PC-3 (cell line): ENCODE measurements around the gene MRRF. TPM values are rescaled to one million over a fixed set of nuclear protein-coding genes. Genes with fewer than 3 reads are reported as not detected.

Experiments
- ATAC-seq: fragments of 200-7000 bp; cut with Tn5 transposase; 2 replicates; pipeline ENCODE4 v1.9.1; 2020; ENCODE audit warnings: mild to moderate bottlenecking, moderate library complexity
- BruUV-seq: library from RNA; stranded (reverse); fragments of 400-500 nt; replicated peaks from 2 replicates; lab custom pipeline; 2021; lab: Mats Ljungman, UMichigan
- CTCF ChIA-PET: fragments of 300-600 bp; sonication (Branson Sonifier 250); formaldehyde crosslinking; loops from one replicate; lab custom pipeline; 2022; ENCODE audit warnings: antibody characterized with exemption; lab: Charles Lee
- POLR2A ChIA-PET: fragments of 300-600 bp; sonication (Branson Sonifier 250); formaldehyde crosslinking; loops from one replicate; lab custom pipeline; 2022; ENCODE audit warnings: antibody characterized with exemption; ENCODE audit not compliant: unreplicated experiment; lab: Charles Lee
- DNase-seq: peaks from one replicate; pipeline ENCODE4 v3.0.0-alpha.2; 2015
- H2AFZ ChIP-seq: fragments of 300-600 bp; sonication (generic); 2 replicates; pipeline ENCODE4 v1.6.0; 2016; ENCODE audit warnings: antibody characterized with exemption, low read length
- H3F3A ChIP-seq: fragments of 300-600 bp; sonication (generic); one replicate; pipeline ENCODE4 v1.6.0; 2017; ENCODE audit warnings: antibody characterized with exemption, low read length, control low read depth, mild to moderate bottlenecking; ENCODE audit not compliant: unreplicated experiment
- H3K27ac ChIP-seq: fragments of 300-600 bp; sonication (generic); 2 replicates; pipeline ENCODE4 v1.5.1; 2016; ENCODE audit warnings: mild to moderate bottlenecking, low read length
- H3K27me3 ChIP-seq: fragments of 300-600 bp; sonication (generic); 2 replicates; pipeline ENCODE4 v1.6.1; 2016; ENCODE audit warnings: low read length, mixed read lengths
- H3K36me3 ChIP-seq: fragments of 300-600 bp; sonication (generic); 2 replicates; pipeline ENCODE4 v1.6.1; 2016; ENCODE audit warnings: low read depth, mixed run types, low read length, mixed read lengths
- H3K4me1 ChIP-seq: fragments of 300-600 bp; sonication (generic); 2 replicates; pipeline ENCODE4 v1.5.1; 2016; ENCODE audit warnings: low read length; ENCODE audit not compliant: insufficient read depth
- H3K4me2 ChIP-seq: fragments of 300-600 bp; sonication (generic); 2 replicates; pipeline ENCODE4 v1.6.0; 2016; ENCODE audit warnings: low read length
- H3K4me3 ChIP-seq: fragments of 300-600 bp; sonication (generic); 2 replicates; pipeline ENCODE4 v1.5.1; 2016; ENCODE audit warnings: mild to moderate bottlenecking, low read length, mixed read lengths
- H3K79me2 ChIP-seq: fragments of 300-600 bp; sonication (generic); 2 replicates; pipeline ENCODE4 v1.6.1; 2017; ENCODE audit warnings: low read length, mixed read lengths
- H3K9ac ChIP-seq: fragments of 300-600 bp; sonication (generic); 2 replicates; pipeline ENCODE4 v1.6.0; 2016; ENCODE audit warnings: mild to moderate bottlenecking, low read length
- H3K9me2 ChIP-seq: fragments of 300-600 bp; sonication (generic); replicated peaks from 2 replicates; pipeline ENCODE4 v1.6.1; 2016; ENCODE audit warnings: mixed run types, low read length, mixed read lengths
- H3K9me3 ChIP-seq: fragments of 300-600 bp; sonication (generic); 2 replicates; pipeline ENCODE4 v1.6.1; 2016; ENCODE audit warnings: low read length, mixed read lengths
- H4K20me1 ChIP-seq: fragments of 300-600 bp; sonication (generic); 2 replicates; pipeline ENCODE4 v1.6.1; 2016; ENCODE audit warnings: low read length, mixed read lengths
- CTCF ChIP-seq: fragments of 300-600 bp; sonication (generic); conservative IDR thresholded peaks from 2 replicates; pipeline ENCODE4 v1.5.1; 2017; ENCODE audit warnings: antibody characterized with exemption, low read depth, mild to moderate bottlenecking, low read length
- EZH2 ChIP-seq: fragments of 300-600 bp; sonication (generic); IDR thresholded peaks from one replicate; pipeline ENCODE4 v1.6.1; 2017; ENCODE audit warnings: antibody characterized with exemption, mild to moderate bottlenecking, low read length; ENCODE audit not compliant: unreplicated experiment
- EZH2phosphoT487 ChIP-seq: fragments of 300-600 bp; sonication (generic); IDR thresholded peaks from 2 replicates; pipeline ENCODE4 v1.6.1; 2018; ENCODE audit warnings: mild to moderate bottlenecking, antibody characterized with exemption, low read length, borderline replicate concordance
- intact Hi-C: fragments of 100-400 bp; cut with micrococcal nuclease; formaldehyde crosslinking; loops from 2 replicates; pipeline ENCODE4 v1.9.0; 2023
- total RNA-seq: library from RNA; depleted of rRNA; stranded (reverse); fragments of >200 nt; gene quantifications from 2 replicates; pipeline ENCODE4 v1.2.3, GENCODE V29; 2014

Gene MRRF
- total RNA-seq, 1 experiment from 2014 or later = 30.2 TPM

GRCh38 chr9:122219856-122220672, 44.6 kb upstream of the MRRF start:
- Histone ChIP-seq H3K4me1 (peaks cover 19% of the 10 kb centered on the region), H3F3A (no peaks in the 10 kb centered on the region), H3K36me3 (no peaks in the 10 kb centered on the region), H3K4me3 (no peak overlapping the region), H3K9ac (no peak overlapping the region), H3K27me3 (no peaks in the 10 kb centered on the region), H3K9me3 (no peaks in the 10 kb centered on the region), H4K20me1 (no peaks in the 10 kb centered on the region), H3K79me2 (no peaks in the 10 kb centered on the region), H2AFZ (no peak overlapping the region), H3K9me2 (no peaks in the 10 kb centered on the region), H3K4me2 (no peak overlapping the region), H3K27ac (no peak overlapping the region)
- POLR2A ChIA-PET = no interaction called here
- no peak for DNase-seq
- BruUV-seq = no TSS peak
- TF ChIP-seq EZH2phosphoT487 (no peak), EZH2 (no peak), CTCF (no peak)
- CTCF ChIA-PET = no interaction called here
- intact Hi-C loops = no loop called here
- ATAC-seq = no peak

- no peak for TF ChIP-seq CTCF
- no peak for TF ChIP-seq EZH2phosphoT487
- no peak for TF ChIP-seq EZH2
- Histone ChIP-seq H4K20me1 (no peaks in the 10 kb centered on the region), H3K4me2 (no peak overlapping the region), H3K9me3 (no peaks in the 10 kb centered on the region), H3K9ac (no peak overlapping the region), H3K27me3 (no peaks in the 10 kb centered on the region), H2AFZ (no peak overlapping the region), H3K4me3 (no peak overlapping the region), H3K79me2 (no peaks in the 10 kb centered on the region), H3K27ac (no peak overlapping the region), H3F3A (no peaks in the 10 kb centered on the region), H3K4me1 (peaks cover 19% of the 10 kb centered on the region), H3K9me2 (no peaks in the 10 kb centered on the region), H3K36me3 (no peaks in the 10 kb centered on the region)
- ChIA-PET CTCF (no interaction called here), POLR2A (no interaction called here)
- intact Hi-C loops = no loop called here
- DNase-seq (no peak), ATAC-seq (no peak)
- no TSS peak for BruUV-seq
Measured at GRCh38 chr9:122220673-122221182, 44.0 kb upstream of the MRRF start.
